Fibroblast of skin of left quadriceps (primary cell): ENCODE data around the gene SLC17A5.
"Not testable (repeated sequence)": the region's sequence is repeated elsewhere in the genome, so short reads cannot be mapped to it uniquely, and the experiment has no call there.

Source experiments
- DNase-seq, 2 experiments: peaks; one replicate each; pipeline ENCODE4 v3.0.0-alpha.2; 2013; ENCODE audit warnings: low read depth in 2 of 2

SLC17A5 gene

GRCh38 chr6:73566486-73566871, 87.3 kb downstream of the SLC17A5 start:
- not testable (repeated sequence) for DNase-seq

GRCh38 chr6:73565767-73566485, 87.9 kb downstream of the SLC17A5 start:
- DNase-seq = peak in 1 of 2 experiments; percentile 31

- DNase-seq = no peak
Observed at GRCh38 chr6:73564578-73565345, 89.0 kb downstream of the SLC17A5 start.

GRCh38 chr6:73562558-73562957, 91.2 kb downstream of the SLC17A5 start:
- DNase-seq = no peak

- no peak for DNase-seq
Observed at GRCh38 chr6:73560853-73561407, 92.9 kb downstream of the SLC17A5 start.

GRCh38 chr6:73560182-73560732, 93.5 kb downstream of the SLC17A5 start:
- no peak for DNase-seq

GRCh38 chr6:73559399-73559794, 94.4 kb downstream of the SLC17A5 start:
- DNase-seq = not testable (repeated sequence)

GRCh38 chr6:73558624-73559398, 95.0 kb downstream of the SLC17A5 start:
- no peak for DNase-seq

- DNase-seq = no peak
Observed at GRCh38 chr6:73556836-73557235, 97.0 kb downstream of the SLC17A5 start.

- DNase-seq = not testable (repeated sequence)
Observed at GRCh38 chr6:73555380-73555949, 98.3 kb downstream of the SLC17A5 start.

GRCh38 chr6:73551115-73551514, 102.7 kb downstream of the SLC17A5 start:
- not testable (repeated sequence) for DNase-seq

- DNase-seq = no peak
Observed at GRCh38 chr6:73548458-73549446, 105.0 kb downstream of the SLC17A5 start.

- DNase-seq = no peak
Observed at GRCh38 chr6:73547036-73547435, 106.8 kb downstream of the SLC17A5 start.
